DND-41 (cell line): ENCODE results near the gene PAFAH1B1.
"Not testable (repeated sequence)": the region's sequence is repeated elsewhere in the genome, so short reads cannot be mapped to it uniquely, and the experiment has no call there.

Experiments
- ATAC-seq: fragments of 200-7000 bp; cut with Tn5 transposase; 3 replicates; pipeline ENCODE4 v1.9.1; 2021; ENCODE audit warnings: low read depth; ENCODE audit not compliant: insufficient read depth
- DNase-seq: peaks from one replicate; pipeline ENCODE4 v3.0.0-alpha.2; 2020
- H2AFZ ChIP-seq: 2 replicates; pipeline ENCODE4 v1.6.0; 2012; ENCODE audit warnings: low read depth, low read length
- H3K27ac ChIP-seq: 2 replicates; pipeline ENCODE4 v1.5.1; 2012; ENCODE audit warnings: low read length, inconsistent platforms
- H3K27me3 ChIP-seq: fragments of 200-600 bp; sonication (generic); 2 replicates; pipeline ENCODE4 v1.6.0; 2012; ENCODE audit warnings: low read length, mild to moderate bottlenecking, inconsistent platforms; ENCODE audit not compliant: insufficient read depth, poor library complexity
- H3K36me3 ChIP-seq: 2 replicates; pipeline ENCODE4 v1.5.1; 2012; ENCODE audit warnings: low read length, inconsistent platforms; ENCODE audit not compliant: insufficient read depth
- H3K4me1 ChIP-seq: 2 replicates; pipeline ENCODE4 v1.5.1; 2012; ENCODE audit warnings: mild to moderate bottlenecking, low read length; ENCODE audit not compliant: insufficient read depth
- H3K4me2 ChIP-seq: 2 replicates; pipeline ENCODE4 v1.6.0; 2012; ENCODE audit warnings: mild to moderate bottlenecking, moderate library complexity, low read length, inconsistent platforms; ENCODE audit not compliant: insufficient read depth
- H3K4me3 ChIP-seq, 2 experiments: fragments of 200-600 bp in 1 of 2; shearing (Covaris generic) in 1 of 2; 2 replicates each; pipeline ENCODE4 v1.5.1; 2012 to 2016; ENCODE audit warnings: inconsistent platforms in 2 of 2, low read length in 2 of 2, mild to moderate bottlenecking in 2 of 2, low read depth in 1 of 2, moderate library complexity in 1 of 2
- H3K79me2 ChIP-seq: 2 replicates; pipeline ENCODE4 v1.6.0; 2012; ENCODE audit warnings: low read length, inconsistent platforms; ENCODE audit not compliant: insufficient read depth
- H3K9ac ChIP-seq: 2 replicates; pipeline ENCODE4 v1.6.0; 2012; ENCODE audit warnings: low read depth, mild to moderate bottlenecking, inconsistent platforms, low read length, moderate library complexity
- H3K9me3 ChIP-seq: 2 replicates; pipeline ENCODE4 v1.5.1; 2012; ENCODE audit warnings: low read length, moderate library complexity, mild to moderate bottlenecking, inconsistent platforms; ENCODE audit not compliant: insufficient read depth, severe bottlenecking
- H4K20me1 ChIP-seq: 2 replicates; pipeline ENCODE4 v1.6.0; 2012; ENCODE audit warnings: low read length; ENCODE audit not compliant: insufficient read depth
- CTCF ChIP-seq: IDR thresholded peaks from 2 replicates; pipeline ENCODE4 v1.5.1; 2012; ENCODE audit warnings: borderline replicate concordance, low read length, moderate library complexity, mild to moderate bottlenecking; ENCODE audit not compliant: poor library complexity, severe bottlenecking; ENCODE audit errors: extremely low read depth
- EZH2 ChIP-seq: IDR thresholded peaks from 3 replicates; pipeline ENCODE4 v1.6.1; 2012; ENCODE audit warnings: borderline replicate concordance, low read depth, mild to moderate bottlenecking, moderate library complexity, low read length, inconsistent platforms; ENCODE audit not compliant: severe bottlenecking

Gene PAFAH1B1

GRCh38 chr17:2624292-2624731 lies 30.9 kb downstream of the PAFAH1B1 start:
- DNase-seq (no peak), ATAC-seq (no peak)
- no peak for TF ChIP-seq CTCF
- no peak for TF ChIP-seq EZH2
- no peak overlapping the region for H3K27ac ChIP-seq
- H3K9me3 ChIP-seq = no peaks in the 10 kb centered on the region
- H3K4me3 ChIP-seq = no peak overlapping the region
- peaks cover 92% of the 10 kb centered on the region for H4K20me1 ChIP-seq
- no peak overlapping the region for H3K9ac ChIP-seq
- no peak overlapping the region for H3K4me2 ChIP-seq
- H3K36me3 ChIP-seq = peaks cover 35% of the 10 kb centered on the region
- H3K4me1 ChIP-seq = no peaks in the 10 kb centered on the region
- no peaks in the 10 kb centered on the region for H3K27me3 ChIP-seq
- no peak overlapping the region for H2AFZ ChIP-seq
- peaks cover 100% of the 10 kb centered on the region for H3K79me2 ChIP-seq

- H3K4me2 ChIP-seq, H3K4me3 ChIP-seq, H3K27ac ChIP-seq, H3K4me1 ChIP-seq, H3K9ac ChIP-seq, H3K27me3 ChIP-seq, DNase-seq, ATAC-seq, H3K9me3 ChIP-seq, H2AFZ ChIP-seq: not testable (repeated sequence)
- H3K79me2 ChIP-seq = peaks cover 100% of the 10 kb centered on the region
- peaks cover 93% of the 10 kb centered on the region for H4K20me1 ChIP-seq
- H3K36me3 ChIP-seq = peaks cover 18% of the 10 kb centered on the region
Observed at GRCh38 chr17:2626626-2627219, 33.3 kb downstream of the PAFAH1B1 start.

- ATAC-seq, H3K4me2 ChIP-seq, H3K36me3 ChIP-seq, H3K27me3 ChIP-seq, H3K9ac ChIP-seq, DNase-seq, H3K4me3 ChIP-seq, H3K27ac ChIP-seq, H3K9me3 ChIP-seq, H2AFZ ChIP-seq, H3K4me1 ChIP-seq: not testable (repeated sequence)
- peaks cover 100% of the 10 kb centered on the region for H3K79me2 ChIP-seq
- peaks cover 91% of the 10 kb centered on the region for H4K20me1 ChIP-seq
Observed at GRCh38 chr17:2628922-2629321, 35.5 kb downstream of the PAFAH1B1 start.

GRCh38 chr17:2631211-2631610 lies 37.8 kb downstream of the PAFAH1B1 start:
- Histone ChIP-seq H3K27me3 (no peaks in the 10 kb centered on the region), H3K79me2 (peaks cover 100% of the 10 kb centered on the region), H3K4me2 (no peak overlapping the region), H3K27ac (no peak overlapping the region), H4K20me1 (peaks cover 92% of the 10 kb centered on the region), H3K4me1 (no peaks in the 10 kb centered on the region), H3K4me3 (no peak overlapping the region), H2AFZ (no peak overlapping the region), H3K9ac (no peak overlapping the region), H3K36me3 (peaks cover 21% of the 10 kb centered on the region), H3K9me3 (no peaks in the 10 kb centered on the region)
- no peak for DNase-seq
- no peak for TF ChIP-seq EZH2
- no peak for TF ChIP-seq CTCF
- ATAC-seq = no peak
